A673 (cell line): ENCODE measurements around the gene CDIPT. TPM values are rescaled to one million over a fixed set of nuclear protein-coding genes. Genes with fewer than 3 reads are reported as not detected.
A peak's percentile ranks its signal among the peaks of the same experiment; 100 is the strongest.

ENCODE experiments used
- BruUV-seq: library from RNA; stranded (reverse); fragments of 400-500 nt; replicated peaks from 2 replicates; lab custom pipeline; 2021; lab: Mats Ljungman, UMichigan
- CTCF ChIA-PET: fragments of 300-600 bp; sonication (Branson Sonifier 250); formaldehyde crosslinking; loops from one replicate; lab custom pipeline; 2022; ENCODE audit warnings: antibody characterized with exemption; lab: Charles Lee
- POLR2A ChIA-PET: fragments of 300-600 bp; sonication (Branson Sonifier 250); formaldehyde crosslinking; loops from one replicate; lab custom pipeline; 2022; ENCODE audit warnings: antibody characterized with exemption; ENCODE audit not compliant: low non-redundant PET; lab: Charles Lee
- DNase-seq: peaks from one replicate; pipeline ENCODE4 v3.0.0-alpha.2; 2015; ENCODE audit warnings: low spot score
- H3K27ac ChIP-seq: fragments of 200-600 bp; sonication (generic); 2 replicates; pipeline ENCODE4 v1.5.1; 2016; ENCODE audit warnings: mixed run types, low read depth, mild to moderate bottlenecking, mixed read lengths, antibody characterized with exemption, low read length; ENCODE audit not compliant: poor library complexity, severe bottlenecking
- H3K27me3 ChIP-seq: fragments of 200-600 bp; sonication (generic); replicated peaks from 2 replicates; pipeline ENCODE4 v1.6.1; 2017; ENCODE audit warnings: mixed run types, low read depth, mild to moderate bottlenecking, mixed read lengths, antibody characterized with exemption, low read length; ENCODE audit not compliant: insufficient read depth, poor library complexity
- H3K36me3 ChIP-seq: fragments of 200-600 bp; sonication (generic); 2 replicates; pipeline ENCODE4 v1.6.1; 2016; ENCODE audit warnings: mixed run types, mild to moderate bottlenecking, mixed read lengths, antibody characterized with exemption, low read length; ENCODE audit not compliant: insufficient read depth, poor library complexity, severe bottlenecking
- H3K4me1 ChIP-seq: fragments of 200-600 bp; sonication (generic); 2 replicates; pipeline ENCODE4 v1.6.1; 2017; ENCODE audit warnings: mixed run types, mild to moderate bottlenecking, mixed read lengths, antibody characterized with exemption, low read length; ENCODE audit not compliant: insufficient read depth, poor library complexity, severe bottlenecking
- H3K4me3 ChIP-seq: fragments of 200-600 bp; sonication (generic); 2 replicates; pipeline ENCODE4 v1.5.1; 2016; ENCODE audit warnings: low read depth, mixed run types, mild to moderate bottlenecking, mixed read lengths, low read length; ENCODE audit not compliant: poor library complexity, severe bottlenecking
- H3K9me3 ChIP-seq: fragments of 200-600 bp; sonication (generic); 2 replicates; pipeline ENCODE4 v1.6.1; 2016; ENCODE audit warnings: mixed run types, low read depth, mild to moderate bottlenecking, mixed read lengths, antibody characterized with exemption, low read length; ENCODE audit not compliant: poor library complexity, severe bottlenecking
- EZH2 ChIP-seq: fragments of 200-600 bp; sonication (generic); IDR thresholded peaks from 2 replicates; pipeline ENCODE4 v1.6.1; 2017; ENCODE audit warnings: borderline replicate concordance, low read depth, mild to moderate bottlenecking, mixed read lengths, antibody characterized with exemption, low read length; ENCODE audit not compliant: poor library complexity, severe bottlenecking
- intact Hi-C: fragments of 100-400 bp; cut with micrococcal nuclease; formaldehyde crosslinking; loops from one replicate; pipeline ENCODE4 v1.10.0; 2022; ENCODE audit not compliant: unreplicated experiment
- total RNA-seq: library from RNA; stranded (reverse); gene quantifications from 2 replicates; pipeline ENCODE4 v1.2.3, GENCODE V29; 2021
- TF ChIP-seq, protein P1 (sequence below): fragments of 300-800, 200-600 bp; sonication (generic); conservative IDR thresholded peaks from 2 replicates; pipeline ENCODE4 v1.5.1; 2017; ENCODE audit warnings: low read depth, mild to moderate bottlenecking, antibody characterized with exemption, low read length, moderate library complexity, mixed read lengths

Gene CDIPT
- total RNA-seq, 1 experiment from 2014 or later, result 51.7 TPM

DNA sequence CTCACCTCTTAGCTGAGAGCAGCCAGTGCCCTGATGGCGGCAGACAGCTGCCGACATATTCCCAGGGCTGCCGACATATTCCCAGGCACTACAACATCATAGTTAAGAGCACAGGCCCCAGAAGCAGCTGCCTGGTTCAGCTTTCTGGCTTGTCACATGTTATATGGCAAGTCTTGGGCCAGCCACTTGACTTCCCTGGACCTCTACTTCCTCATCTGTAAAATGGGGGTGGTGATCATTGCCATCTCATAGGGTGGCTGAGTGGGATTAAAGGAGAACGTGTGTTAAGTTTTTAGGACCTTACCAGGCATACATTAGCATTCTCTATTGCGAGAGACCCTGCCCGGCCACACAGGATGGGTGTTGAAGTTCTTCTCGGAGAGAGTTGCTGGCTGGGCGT is 19.1 kb downstream of the CDIPT start:
- ChIA-PET POLR2A (no interaction called here), CTCF (no interaction called here)
- Histone ChIP-seq H3K27me3 (no peaks in the 10 kb centered on the region), H3K36me3 (no peaks in the 10 kb centered on the region), H3K4me1 (no peaks in the 10 kb centered on the region), H3K4me3 (no peak overlapping the region), H3K9me3 (no peaks in the 10 kb centered on the region), H3K27ac (no peak overlapping the region)
- intact Hi-C loops, result no loop called here
- TF ChIP-seq, protein P1, sequence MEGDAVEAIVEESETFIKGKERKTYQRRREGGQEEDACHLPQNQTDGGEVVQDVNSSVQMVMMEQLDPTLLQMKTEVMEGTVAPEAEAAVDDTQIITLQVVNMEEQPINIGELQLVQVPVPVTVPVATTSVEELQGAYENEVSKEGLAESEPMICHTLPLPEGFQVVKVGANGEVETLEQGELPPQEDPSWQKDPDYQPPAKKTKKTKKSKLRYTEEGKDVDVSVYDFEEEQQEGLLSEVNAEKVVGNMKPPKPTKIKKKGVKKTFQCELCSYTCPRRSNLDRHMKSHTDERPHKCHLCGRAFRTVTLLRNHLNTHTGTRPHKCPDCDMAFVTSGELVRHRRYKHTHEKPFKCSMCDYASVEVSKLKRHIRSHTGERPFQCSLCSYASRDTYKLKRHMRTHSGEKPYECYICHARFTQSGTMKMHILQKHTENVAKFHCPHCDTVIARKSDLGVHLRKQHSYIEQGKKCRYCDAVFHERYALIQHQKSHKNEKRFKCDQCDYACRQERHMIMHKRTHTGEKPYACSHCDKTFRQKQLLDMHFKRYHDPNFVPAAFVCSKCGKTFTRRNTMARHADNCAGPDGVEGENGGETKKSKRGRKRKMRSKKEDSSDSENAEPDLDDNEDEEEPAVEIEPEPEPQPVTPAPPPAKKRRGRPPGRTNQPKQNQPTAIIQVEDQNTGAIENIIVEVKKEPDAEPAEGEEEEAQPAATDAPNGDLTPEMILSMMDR, result no peak
- TF ChIP-seq EZH2, result no peak
- BruUV-seq, result no TSS peak
- no peak for DNase-seq

DNA sequence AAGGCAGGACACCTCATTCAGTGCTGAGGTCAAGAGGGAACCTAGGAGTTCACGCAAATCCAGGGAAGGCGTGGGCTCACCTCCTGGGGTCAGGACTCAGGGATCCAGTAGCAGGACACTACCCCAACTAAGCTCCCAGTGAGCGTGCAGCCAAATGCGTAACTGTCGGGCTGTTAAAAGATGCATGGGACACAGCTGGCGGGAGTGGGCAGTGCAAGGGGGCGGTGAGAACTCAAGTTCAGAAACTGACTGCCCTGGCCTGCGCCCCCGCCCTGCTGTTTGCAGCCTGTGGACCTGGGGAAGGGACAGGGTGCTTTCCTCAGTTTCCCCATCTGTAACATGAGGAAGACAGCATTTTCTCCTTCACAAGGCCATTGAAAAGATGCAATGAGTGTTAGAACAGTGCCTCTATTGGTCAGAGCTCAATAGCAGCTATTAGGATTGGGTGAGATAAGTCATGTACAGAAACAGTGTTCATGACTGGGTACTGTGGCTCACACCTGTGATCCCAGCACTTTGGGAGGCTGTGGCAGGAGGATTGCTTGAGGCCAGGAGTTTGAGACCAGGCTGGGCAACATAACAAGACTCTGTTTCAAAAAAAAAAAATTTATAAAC is 20.2 kb downstream of the CDIPT start:
- H3K4me1 ChIP-seq, result no peaks in the 10 kb centered on the region
- no peaks in the 10 kb centered on the region for H3K36me3 ChIP-seq
- ChIA-PET CTCF (no interaction called here), POLR2A (interaction anchor here (0.6 kb wide), 1 partner anchor 10 kb away, joined by 3 read pairs; no protein-coding TSS in a partner anchor)
- BruUV-seq, result no TSS peak
- TF ChIP-seq, protein P1, result peak; percentile 26; the same call in 1 of the 2 replicates
- TF ChIP-seq EZH2, result no peak
- intact Hi-C loops, result no loop called here
- no peak for DNase-seq
- no peak overlapping the region for H3K27ac ChIP-seq
- no peaks in the 10 kb centered on the region for H3K27me3 ChIP-seq
- no peak overlapping the region for H3K4me3 ChIP-seq
- no peaks in the 10 kb centered on the region for H3K9me3 ChIP-seq

DNA sequence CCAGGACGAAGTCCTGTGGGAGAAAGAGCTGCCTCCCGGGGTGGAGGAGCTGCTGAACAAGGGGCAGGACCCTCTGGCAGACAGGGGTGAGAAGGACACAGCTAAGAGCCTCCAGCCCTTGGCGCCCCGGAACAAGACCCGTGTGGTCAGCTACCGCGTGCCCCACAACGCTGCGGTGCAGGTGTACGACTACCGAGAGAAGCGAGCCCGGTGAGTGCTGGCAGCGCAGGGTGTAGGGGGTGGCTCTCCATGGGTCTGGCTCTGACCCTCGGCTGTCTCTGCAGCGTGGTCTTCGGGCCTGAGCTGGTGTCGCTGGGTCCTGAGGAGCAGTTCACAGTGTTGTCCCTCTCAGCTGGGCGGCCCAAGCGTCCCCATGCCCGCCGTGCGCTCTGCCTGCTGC is 21.4 kb downstream of the CDIPT start:
- Histone ChIP-seq H3K4me3 (no peak overlapping the region), H3K27me3 (no peaks in the 10 kb centered on the region), H3K36me3 (no peaks in the 10 kb centered on the region), H3K27ac (no peak overlapping the region), H3K9me3 (no peaks in the 10 kb centered on the region), H3K4me1 (no peaks in the 10 kb centered on the region)
- CTCF ChIA-PET, result no interaction called here
- no peak for DNase-seq
- TF ChIP-seq EZH2, result no peak
- TF ChIP-seq, protein P1, result no peak
- POLR2A ChIA-PET, result no interaction called here
- BruUV-seq, result no TSS peak
- intact Hi-C loops, result no loop called here
